Small intestine (tissue), 7 donors: ENCODE results near the gene TBC1D16. TPM values are rescaled to one million over a fixed set of nuclear protein-coding genes. Genes with fewer than 3 reads are reported as not detected.

Source experiments
- DNase-seq, 2 donors: peaks; one replicate each; pipeline versions ENCODE4 v3.0.0 to v3.0.0-alpha.2; 2013
- FAIRE-seq: peaks from 2 replicates; lab custom pipeline; 2012; peaks lifted over from hg19 to GRCh38; lab: Jason Lieb, UNC
- H3K27ac ChIP-seq, 3 donors: one replicate each; pipeline ENCODE4 v1.5.1; 2013; ENCODE audit warnings: low read length in 2 of 3, mild to moderate bottlenecking in 2 of 3, control low read depth in 1 of 3, inconsistent platforms in 1 of 3, low read depth in 1 of 3, moderate library complexity in 1 of 3
- H3K27me3 ChIP-seq, 3 donors: one replicate each; pipeline ENCODE4 v1.6.1; 2013; ENCODE audit warnings: low read length in 3 of 3, inconsistent platforms in 1 of 3; ENCODE audit not compliant: control insufficient read depth in 3 of 3, insufficient read depth in 3 of 3
- H3K36me3 ChIP-seq, 3 donors: one replicate each; pipeline ENCODE4 v1.6.1; 2013; ENCODE audit warnings: low read length in 3 of 3, inconsistent platforms in 1 of 3, low read depth in 1 of 3, mild to moderate bottlenecking in 1 of 3, moderate library complexity in 1 of 3; ENCODE audit not compliant: control insufficient read depth in 3 of 3, insufficient read depth in 2 of 3
- H3K4me1 ChIP-seq, 3 donors: one replicate each; pipeline ENCODE4 v1.6.1; 2013; ENCODE audit warnings: low read length in 2 of 3, inconsistent platforms in 1 of 3, low read depth in 1 of 3, mild to moderate bottlenecking in 1 of 3, moderate library complexity in 1 of 3; ENCODE audit not compliant: control insufficient read depth in 3 of 3, insufficient read depth in 2 of 3
- H3K4me3 ChIP-seq, 3 donors: one replicate each; pipeline ENCODE4 v1.5.1; 2013; ENCODE audit warnings: low read length in 3 of 3, control low read depth in 1 of 3, inconsistent platforms in 1 of 3, low read depth in 1 of 3, mild to moderate bottlenecking in 1 of 3, moderate library complexity in 1 of 3
- H3K9me3 ChIP-seq, 2 donors: one replicate each; pipeline ENCODE4 v1.6.1; 2013; ENCODE audit warnings: low read depth in 1 of 2, low read length in 1 of 2; ENCODE audit not compliant: control insufficient read depth in 2 of 2, insufficient read depth in 1 of 2
- WGBS, 3 donors: extraction: QIAGEN DNeasy Blood & Tissue Kit; methylation state at CpG; one replicate each; pipeline ENCODE4 v1.1.7; 2013; 5-methylcytosine and 5-hydroxymethylcytosine counted together
- polyA plus RNA-seq, 4 donors: library from polyadenylated mRNA; stranded (reverse) in 3 of 4; unstranded in 1 of 4; fragments of 200-250 nt in 3 of 4; fragments of 120-200 nt in 1 of 4; gene quantifications; one replicate each; pipeline versions ENCODE4 v1.2.1 to v1.2.3, GENCODE V29; 2013
- donor health status: healthy with polysubstance abuse.
- donor health status: control.
- donor health status: control.
- donor health status: Bipolar disorder and iron deficiency.
- donor health status: healthy.

The TBC1D16 gene
- polyA plus RNA-seq, 4 donors, result 1.6 to 30.6 (median 15.2) TPM

DNA sequence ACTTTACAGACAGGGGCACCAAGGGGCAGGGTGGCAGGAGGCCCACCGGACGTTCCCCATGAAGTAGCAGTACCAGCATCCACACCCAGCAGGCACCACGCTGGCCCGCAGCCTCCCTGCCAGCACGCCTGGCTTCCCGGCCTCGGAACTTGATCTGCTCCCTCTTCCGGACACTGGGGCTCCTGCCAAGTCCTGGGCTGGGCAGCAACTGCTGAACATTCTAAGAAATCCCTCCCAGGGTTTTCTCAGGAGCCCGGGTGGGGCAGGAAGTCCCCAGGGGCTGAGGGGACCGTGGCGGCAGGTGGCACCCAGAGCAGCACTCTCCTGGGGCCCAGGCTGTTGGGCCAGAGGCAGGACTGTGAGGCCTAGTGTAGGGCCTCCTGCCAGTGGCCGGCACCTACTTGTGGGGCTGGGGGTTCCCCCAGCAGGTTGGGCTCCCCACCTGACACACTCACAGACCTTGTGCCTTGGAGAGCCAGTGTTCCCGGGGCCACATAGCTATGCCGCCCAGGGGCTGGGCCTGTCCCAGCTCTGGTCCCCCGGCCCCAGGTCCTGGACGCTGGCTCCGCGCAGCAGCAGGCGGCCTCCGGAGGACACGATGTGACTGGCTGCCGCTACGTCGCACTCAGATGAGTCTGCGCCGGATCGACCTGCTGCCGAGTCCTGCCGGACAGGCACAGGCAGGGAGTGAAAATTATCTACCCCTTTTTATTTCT lies 110.3 kb downstream of the TBC1D16 start:
- FAIRE-seq, result no peak
- H3K4me1 ChIP-seq, result peaks cover 3 to 79% (median 5%) of the 10 kb centered on the region in 3 donors
- peak overlapping the region in 2 of 3 donors; percentile 95 for H3K27ac ChIP-seq

DNA sequence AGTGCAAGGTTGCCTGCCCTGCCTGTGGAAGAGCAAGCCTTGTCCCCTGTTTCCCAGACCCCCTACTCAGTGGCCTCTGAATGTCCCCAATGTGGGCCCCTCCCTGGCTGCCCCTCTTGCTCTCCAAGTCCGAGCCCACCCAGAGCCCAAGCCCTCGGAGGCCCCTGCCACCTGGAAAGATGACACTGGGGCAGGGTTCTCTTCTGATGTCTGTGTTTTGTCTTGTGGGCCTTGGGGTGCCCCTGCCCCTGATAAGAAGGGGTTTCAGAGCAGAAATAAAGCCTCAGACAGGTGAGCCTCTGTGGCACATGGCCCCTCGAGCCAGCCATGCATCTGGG lies 111.1 kb downstream of the TBC1D16 start:
- H3K4me1 ChIP-seq, result peaks cover 3 to 81% (median 3%) of the 10 kb centered on the region in 3 donors
- H3K9me3 ChIP-seq, result no peaks in the 10 kb centered on the region
- 33 to 54% (median 50%) methylated on average over 3 of the region's 3 CpGs for WGBS, 3 donors
- H3K4me3 ChIP-seq, result no peak overlapping the region
- no peak for FAIRE-seq
- DNase-seq, result no peak
- peaks cover 0 to 7% (median 3%) of the 10 kb centered on the region in 3 donors for H3K27me3 ChIP-seq
- H3K27ac ChIP-seq, result peak overlapping the region; percentile 57 to 95 (median 95)
- H3K36me3 ChIP-seq, result peaks cover 0 to 4% (median 0%) of the 10 kb centered on the region in 3 donors

More for the DNA sequence above, 110.3 kb downstream of the TBC1D16 start:
- Histone ChIP-seq H3K9me3 (no peaks in the 10 kb centered on the region), H3K27me3 (peaks cover 0 to 7% (median 4%) of the 10 kb centered on the region in 3 donors), H3K36me3 (peaks cover 0 to 4% (median 0%) of the 10 kb centered on the region in 3 donors), H3K4me3 (no peak overlapping the region)
- DNase-seq, result peak; percentile 85 to 88
- 20 to 57% (median 24%) methylated on average over 25 to 29 of the region's 29 CpGs for WGBS, 3 donors

DNA sequence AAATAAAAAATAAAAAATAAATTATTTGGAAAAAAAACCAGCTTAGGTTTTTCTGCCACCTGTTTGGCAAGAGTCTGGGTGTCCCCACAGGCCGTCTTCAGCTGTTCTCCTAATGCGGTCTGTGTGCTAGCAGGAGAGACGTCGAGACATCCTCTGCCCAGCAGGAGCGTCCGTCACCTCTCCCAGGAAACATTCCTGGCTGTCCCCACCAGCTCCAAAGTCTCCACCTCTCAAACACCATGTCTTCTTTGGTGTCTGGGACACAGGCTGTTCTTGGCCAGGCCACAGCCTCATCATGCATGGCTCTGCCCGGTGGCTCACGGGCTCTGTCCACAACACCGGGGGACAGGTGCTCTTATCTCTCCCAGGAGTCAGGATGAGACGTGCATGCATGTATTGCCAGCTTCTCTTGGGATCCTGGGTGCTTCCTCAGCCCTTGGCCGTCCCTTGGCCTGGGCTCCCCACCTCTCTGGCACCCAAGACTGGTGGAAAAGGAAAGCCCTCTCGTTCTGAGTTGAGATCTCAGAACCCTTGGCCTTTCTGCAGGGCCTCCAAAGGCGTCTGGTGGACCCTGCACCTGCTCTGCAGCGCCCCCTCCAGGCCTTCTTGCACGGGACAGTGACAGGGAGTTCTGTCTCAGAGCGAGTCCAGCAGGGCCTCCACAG lies 111.6 kb downstream of the TBC1D16 start:
- FAIRE-seq, result no peak
- peak; percentile 78 to 91 for DNase-seq

DNA sequence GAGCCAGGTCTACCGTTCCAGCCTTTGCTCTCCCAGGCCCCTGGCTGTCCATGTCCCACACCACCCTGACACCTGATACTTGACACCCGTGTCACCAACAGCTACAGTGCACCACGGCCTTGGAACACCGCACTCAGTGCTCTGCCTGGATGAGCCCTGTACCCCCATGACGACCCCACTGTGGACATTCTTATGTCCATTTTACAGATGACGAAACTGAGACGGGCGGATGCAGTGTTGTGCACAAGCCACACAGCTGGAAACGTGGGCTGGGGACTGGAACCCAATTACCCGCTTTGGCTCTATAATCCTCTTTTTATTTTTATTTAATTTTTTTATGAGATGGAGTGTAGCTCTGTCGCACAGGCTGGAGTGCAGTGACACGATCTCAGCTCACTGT lies 112.9 kb downstream of the TBC1D16 start:
- H3K4me1 ChIP-seq, result peaks cover 3 to 68% (median 3%) of the 10 kb centered on the region in 3 donors

More for the DNA sequence above, 111.6 kb downstream of the TBC1D16 start:
- peaks cover 0 to 4% (median 0%) of the 10 kb centered on the region in 3 donors for H3K36me3 ChIP-seq
- no peak overlapping the region for H3K4me3 ChIP-seq
- peaks cover 0 to 7% (median under 1%) of the 10 kb centered on the region in 3 donors for H3K27me3 ChIP-seq
- 40 to 59% (median 40%) methylated on average over 16 of the region's 16 CpGs for WGBS, 3 donors
- peak overlapping the region; percentile 57 to 95 (median 95) for H3K27ac ChIP-seq
- peaks cover 3 to 81% (median 3%) of the 10 kb centered on the region in 3 donors for H3K4me1 ChIP-seq
- H3K9me3 ChIP-seq, result no peaks in the 10 kb centered on the region

DNA sequence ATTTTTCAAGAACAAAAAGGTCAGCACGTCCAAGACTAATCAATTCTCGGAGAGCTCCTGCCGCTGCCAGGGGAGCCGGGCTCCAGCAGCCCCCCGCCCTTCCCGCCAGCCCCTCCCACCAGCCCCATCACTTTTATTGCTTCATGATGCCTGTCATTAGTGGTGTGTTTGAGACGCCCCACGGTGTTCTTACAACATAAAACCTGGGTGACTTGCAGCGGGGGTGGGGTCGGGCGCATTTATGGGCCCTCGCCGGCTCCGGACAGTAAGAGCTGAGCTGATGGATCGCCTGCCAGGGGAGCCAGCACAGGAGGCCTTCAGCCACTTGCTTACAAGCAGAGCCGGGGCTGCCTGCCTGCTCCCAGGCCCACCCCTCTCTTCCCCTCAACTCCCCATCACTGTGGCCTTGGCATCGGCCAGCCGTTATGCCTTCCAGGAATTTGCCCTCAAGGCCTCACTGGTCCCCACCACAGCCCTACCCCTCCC lies 113.5 kb downstream of the TBC1D16 start:
- H3K4me3 ChIP-seq, result peak overlapping the region in 2 of 3 donors; percentile 30 to 37
- FAIRE-seq (no peak), DNase-seq (peak; percentile 55 to 82)
- H3K4me1 ChIP-seq, result peaks cover 3 to 63% (median 3%) of the 10 kb centered on the region in 3 donors
- H3K36me3 ChIP-seq, result peaks cover 0 to 4% (median 0%) of the 10 kb centered on the region in 3 donors
- WGBS, 3 donors, result 10 to 35% (median 30%) methylated on average over 18 of the region's 18 CpGs
- H3K27me3 ChIP-seq, result no peaks in the 10 kb centered on the region
- no peaks in the 10 kb centered on the region for H3K9me3 ChIP-seq
- peak overlapping the region in 2 of 3 donors; percentile 51 to 65 for H3K27ac ChIP-seq

More for the DNA sequence above, 112.9 kb downstream of the TBC1D16 start:
- Histone ChIP-seq H3K27ac (peak overlapping the region in 2 of 3 donors; percentile 35 to 65), H3K27me3 (peaks cover 0 to 3% (median 0%) of the 10 kb centered on the region in 3 donors), H3K4me3 (no peak overlapping the region), H3K36me3 (peaks cover 0 to 4% (median 0%) of the 10 kb centered on the region in 3 donors), H3K9me3 (no peaks in the 10 kb centered on the region)
- FAIRE-seq, result no peak
- DNase-seq, result no peak
- 72 to 84% (median 74%) methylated on average over 12 of the region's 12 CpGs for WGBS, 3 donors

DNA sequence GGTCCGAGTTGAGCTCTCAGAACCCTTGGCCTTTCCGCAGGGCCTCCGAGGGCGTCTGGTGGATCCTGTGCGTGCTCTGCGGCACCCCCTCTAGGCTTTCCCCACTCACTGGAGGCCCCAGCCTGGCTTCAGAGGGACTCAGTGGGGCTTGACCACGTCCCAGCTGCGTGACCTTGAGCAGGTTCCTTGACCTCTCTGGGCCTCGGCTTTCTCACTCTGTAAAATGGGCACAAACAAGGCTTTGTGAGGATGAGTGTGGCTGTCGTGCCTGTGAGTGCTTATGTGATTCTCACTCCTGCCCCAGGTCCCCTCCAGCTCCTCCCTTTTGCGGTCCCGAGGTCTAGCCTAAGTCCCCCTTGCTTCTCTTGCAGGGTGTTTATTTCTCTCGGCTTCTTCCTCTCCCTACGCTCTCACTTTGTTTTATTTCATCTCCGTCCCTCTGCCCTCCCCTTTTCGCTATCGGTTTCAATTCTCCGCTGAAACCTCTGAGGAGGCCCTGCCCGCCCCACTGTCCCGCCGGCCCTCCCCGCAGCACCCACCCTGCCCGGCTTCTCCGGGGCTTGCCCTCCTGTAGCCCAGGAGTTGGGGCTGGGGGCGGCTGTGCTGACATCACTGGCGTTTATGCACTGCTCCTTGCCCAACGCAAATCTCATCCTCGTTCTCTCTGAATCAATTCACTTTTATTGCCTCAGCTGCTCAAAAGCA lies 114.1 kb downstream of the TBC1D16 start:
- Histone ChIP-seq H3K27ac (peak overlapping the region; percentile 0 to 65 (median 51)), H3K4me3 (peak overlapping the region in 2 of 3 donors; percentile 30 to 37), H3K27me3 (no peaks in the 10 kb centered on the region), H3K4me1 (peaks cover 3 to 58% (median 3%) of the 10 kb centered on the region in 3 donors), H3K36me3 (peaks cover 0 to 4% (median 0%) of the 10 kb centered on the region in 3 donors), H3K9me3 (no peaks in the 10 kb centered on the region)
- DNase-seq, result no peak
- 18 to 41% (median 33%) methylated on average over 28 of the region's 28 CpGs for WGBS, 3 donors
- FAIRE-seq, result no peak

DNA sequence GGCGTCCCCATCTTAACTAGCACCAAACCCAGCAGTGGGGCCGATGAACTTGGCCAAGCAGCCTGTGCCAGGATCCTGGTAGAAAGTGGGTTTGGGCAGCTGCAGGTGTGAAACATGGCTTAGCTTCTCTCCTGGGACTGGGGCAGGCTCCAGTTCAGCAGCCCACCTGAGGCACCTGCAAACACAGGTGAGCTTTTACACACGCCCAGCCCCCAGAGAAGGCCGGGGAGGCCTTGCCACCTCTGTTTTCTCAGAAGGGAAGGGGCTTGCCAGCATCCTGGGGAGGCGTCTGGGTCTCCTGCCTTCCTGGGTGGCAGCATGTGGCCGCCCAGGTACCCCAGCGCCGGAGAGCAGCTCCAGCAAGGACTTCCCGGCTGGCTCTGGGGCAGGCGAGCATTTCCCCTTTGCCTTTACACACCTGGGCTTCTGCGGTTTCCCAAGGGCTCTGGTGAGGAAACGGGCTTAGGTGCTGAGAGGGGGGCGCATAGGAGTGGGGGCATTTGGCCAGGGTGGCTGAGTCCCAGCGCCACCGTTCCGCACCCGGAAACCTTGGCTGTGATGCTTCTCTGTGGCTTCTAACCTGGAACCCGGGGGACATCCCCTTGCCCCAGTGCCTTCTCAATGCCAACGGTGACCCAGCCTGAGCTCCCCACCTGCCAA lies 114.8 kb downstream of the TBC1D16 start:
- Histone ChIP-seq H3K36me3 (peaks cover 0 to 4% (median 0%) of the 10 kb centered on the region in 3 donors), H3K27ac (peak overlapping the region; percentile 0 to 65 (median 51)), H3K9me3 (no peaks in the 10 kb centered on the region), H3K4me1 (peaks cover 1 to 59% (median 3%) of the 10 kb centered on the region in 3 donors), H3K27me3 (no peaks in the 10 kb centered on the region), H3K4me3 (peak overlapping the region in 1 of 3 donors; percentile 58)
- DNase-seq (no peak), FAIRE-seq (no peak)
- 37 to 60% (median 39%) methylated on average over 17 to 19 of the region's 19 CpGs for WGBS, 3 donors
